Globus pallidus (tissue), 1 donor: Measurements from ENCODE around the gene GSTT2B.
"Not testable (repeated sequence)": the region's sequence is repeated elsewhere in the genome, so short reads cannot be mapped to it uniquely, and the experiment has no call there.

Experiments
- DNase-seq: peaks from one replicate; pipeline ENCODE4 v3.0.0-alpha.2; 2015; ENCODE audit warnings: low spot score

GSTT2B gene, protein sequence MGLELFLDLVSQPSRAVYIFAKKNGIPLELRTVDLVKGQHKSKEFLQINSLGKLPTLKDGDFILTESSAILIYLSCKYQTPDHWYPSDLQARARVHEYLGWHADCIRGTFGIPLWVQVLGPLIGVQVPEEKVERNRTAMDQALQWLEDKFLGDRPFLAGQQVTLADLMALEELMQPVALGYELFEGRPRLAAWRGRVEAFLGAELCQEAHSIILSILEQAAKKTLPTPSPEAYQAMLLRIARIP

GRCh38 chr22:23961084-23961771 is at the start of gene GSTT2B:
TSS of gene GSTT2B (minus strand) at chr22:23961195. CDS start at chr22:23961131, 64 bp downstream.
- DNase-seq, result not testable (repeated sequence)

- DNase-seq, result no peak
These were observed 49.0 kb upstream of the GSTT2B start for GRCh38 chr22:24010018-24010391.

DNA sequence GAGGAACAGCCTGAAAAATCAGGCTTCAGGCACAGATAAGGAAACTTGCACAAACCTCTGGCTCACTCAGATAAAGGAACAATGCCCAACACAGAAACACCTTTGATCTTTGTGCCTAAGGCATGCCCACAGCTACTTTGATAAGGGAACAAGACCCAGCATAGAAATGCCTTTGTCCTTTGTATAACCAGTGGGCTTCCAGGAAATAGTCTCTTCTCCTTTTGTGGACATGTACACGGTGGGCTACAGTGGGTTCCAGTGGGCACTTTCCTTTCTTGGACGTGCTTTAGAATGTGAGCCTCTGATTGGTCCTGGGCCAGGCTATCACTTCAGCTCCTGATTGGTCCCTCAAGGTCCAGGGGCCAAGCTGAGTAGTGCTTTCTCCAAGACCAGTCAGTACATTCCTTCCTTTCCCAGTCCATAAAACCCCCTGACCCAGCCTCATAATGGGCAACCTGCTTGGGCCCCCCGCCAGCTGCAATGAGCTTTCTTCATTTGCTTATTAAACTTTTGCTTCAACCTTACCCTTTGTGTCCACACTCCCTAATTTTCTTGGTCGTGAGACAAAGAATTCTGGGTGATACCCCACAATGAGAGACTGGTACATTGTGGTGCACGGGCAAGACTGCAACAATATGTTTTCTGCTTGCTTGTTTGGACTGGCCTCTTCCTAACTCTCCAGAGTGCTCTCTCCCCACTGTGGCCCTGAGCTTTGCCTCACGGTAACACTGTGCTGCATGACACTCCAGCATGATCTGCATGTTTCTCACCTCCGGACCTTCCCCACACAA is 48.4 kb upstream of the GSTT2B start:
- DNase-seq, result no peak

DNA sequence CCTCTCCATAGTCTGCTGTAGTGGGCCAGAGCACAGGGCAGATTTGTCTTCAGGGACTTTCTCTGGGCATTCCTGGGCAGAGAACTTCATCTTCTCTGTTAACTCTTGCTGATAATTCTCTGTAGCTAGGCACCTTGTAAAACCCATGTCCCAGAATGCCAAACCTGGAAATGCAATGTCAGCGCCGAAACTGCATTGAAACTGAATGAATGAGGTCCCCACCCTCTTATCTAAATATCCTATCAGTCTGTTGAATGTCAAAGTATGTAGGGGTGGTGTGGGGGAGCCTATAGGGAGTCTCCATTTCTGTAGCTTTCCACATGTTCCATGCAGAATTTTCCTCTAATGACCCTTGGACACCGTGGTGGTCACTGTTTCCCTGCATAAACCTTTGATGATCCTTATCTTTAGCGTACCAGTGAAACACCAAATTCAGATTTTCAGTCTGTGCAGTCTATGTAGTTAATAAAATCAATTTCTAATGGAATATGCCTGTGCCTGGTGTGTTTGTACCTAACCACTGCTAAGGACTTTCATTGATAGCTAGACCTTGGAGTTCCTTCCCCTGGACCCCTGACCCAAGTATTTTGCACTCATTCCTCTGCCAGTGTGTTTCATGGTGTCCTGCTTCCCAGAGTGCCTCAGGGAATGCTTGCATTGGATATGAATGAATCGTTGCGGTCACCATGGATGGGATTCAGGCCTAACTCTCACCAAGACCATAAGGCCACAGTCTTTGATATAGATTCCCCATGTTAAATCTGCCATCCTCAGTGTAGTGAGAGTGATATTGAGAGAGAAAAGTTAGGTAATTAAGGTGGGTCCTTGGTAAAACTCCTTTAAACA is 47.6 kb upstream of the GSTT2B start:
- no peak for DNase-seq

DNA sequence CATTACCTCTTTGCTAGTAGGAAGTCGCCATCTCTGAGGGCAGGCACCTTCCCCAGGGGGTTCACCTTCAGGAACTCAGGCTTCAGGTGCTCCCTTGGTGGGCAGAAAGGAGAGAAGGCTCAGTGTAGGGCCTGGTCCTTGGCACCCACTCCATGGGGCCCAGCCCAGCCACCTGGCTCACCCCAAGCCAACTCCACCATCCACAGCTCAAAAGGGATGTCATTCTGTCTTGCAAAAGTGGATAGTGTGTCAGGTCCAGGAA is 47.0 kb upstream of the GSTT2B start:
- no peak for DNase-seq

GRCh38 chr22:24007253-24008021 is 46.4 kb upstream of the GSTT2B start:
- no peak for DNase-seq

DNA sequence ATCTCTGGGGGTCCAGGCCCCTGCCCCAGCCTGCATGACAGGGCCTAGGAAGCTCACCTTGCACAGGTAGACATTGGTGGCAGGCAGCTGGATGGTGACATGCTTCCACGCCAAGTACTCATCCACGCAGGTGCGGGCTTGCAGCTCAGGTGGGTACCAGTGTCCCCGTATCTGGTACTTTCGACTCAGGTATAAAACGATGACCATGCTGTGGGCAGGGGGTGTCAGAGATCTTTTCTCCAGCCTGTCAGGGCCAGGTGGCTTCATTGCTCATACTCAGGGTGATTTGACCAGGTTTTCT is 45.9 kb upstream of the GSTT2B start:
- DNase-seq, result no peak

DNA sequence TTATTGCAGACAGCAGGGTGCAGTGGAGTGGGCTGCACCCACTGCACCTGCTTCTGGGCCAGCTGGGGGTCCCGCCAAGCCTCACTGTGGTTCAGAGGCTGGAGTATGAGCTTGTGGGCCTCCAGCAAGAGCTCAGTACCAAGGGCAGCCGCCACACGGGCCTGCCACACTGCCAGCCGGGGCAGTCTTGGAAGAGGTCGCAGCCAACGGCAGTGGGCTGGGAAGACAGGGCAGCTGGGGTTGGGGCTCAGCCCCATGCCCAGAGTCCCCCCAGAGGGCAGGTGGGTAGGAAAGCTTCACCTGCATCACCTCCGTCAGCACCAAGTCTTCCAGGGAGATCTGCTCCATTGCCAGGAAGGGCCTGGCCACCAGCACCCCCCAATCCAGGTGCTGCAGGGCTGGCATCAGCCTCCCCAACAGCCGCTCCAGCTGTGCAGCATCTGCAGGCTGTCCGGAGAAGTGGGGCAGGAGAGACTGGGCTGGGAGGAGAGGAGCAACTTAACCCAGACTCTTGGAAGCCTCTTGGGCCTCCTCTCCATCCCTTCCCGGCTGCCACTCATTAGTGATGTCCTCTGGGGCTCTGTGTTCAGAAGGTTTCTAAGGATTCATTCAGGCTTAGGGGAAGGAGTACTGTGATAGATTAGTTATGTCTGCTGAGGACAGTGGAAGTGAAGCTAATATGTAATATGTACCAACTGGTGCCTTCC is 45.4 kb upstream of the GSTT2B start:
- no peak for DNase-seq

DNA sequence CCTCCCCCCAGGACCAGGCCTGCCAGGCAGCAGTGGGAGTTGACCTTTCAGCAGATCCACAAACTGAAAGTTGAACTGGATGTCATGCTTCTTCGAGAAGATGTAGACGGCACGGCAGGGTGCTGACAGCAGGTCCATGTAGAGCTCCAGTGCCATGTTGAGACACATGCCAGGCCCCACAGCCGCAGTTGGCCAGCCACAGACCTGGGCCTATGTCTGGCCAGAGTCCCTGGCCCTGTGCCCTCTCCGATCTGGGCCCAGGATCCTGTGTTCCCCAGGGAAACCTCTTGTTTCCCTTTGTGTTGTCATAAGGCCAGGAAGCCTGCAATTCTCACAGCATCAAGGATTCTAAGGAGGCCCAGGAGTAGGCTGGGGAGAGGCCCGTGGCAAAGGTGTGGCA is 44.2 kb upstream of the GSTT2B start, which contains the start of gene GSTT4:
Gene GSTT4, minus strand, starts transcription at position 253 of the 400 bp plus-strand sequence. Its CDS starts 97 bp downstream, at position 156.
- DNase-seq, result no peak

DNA sequence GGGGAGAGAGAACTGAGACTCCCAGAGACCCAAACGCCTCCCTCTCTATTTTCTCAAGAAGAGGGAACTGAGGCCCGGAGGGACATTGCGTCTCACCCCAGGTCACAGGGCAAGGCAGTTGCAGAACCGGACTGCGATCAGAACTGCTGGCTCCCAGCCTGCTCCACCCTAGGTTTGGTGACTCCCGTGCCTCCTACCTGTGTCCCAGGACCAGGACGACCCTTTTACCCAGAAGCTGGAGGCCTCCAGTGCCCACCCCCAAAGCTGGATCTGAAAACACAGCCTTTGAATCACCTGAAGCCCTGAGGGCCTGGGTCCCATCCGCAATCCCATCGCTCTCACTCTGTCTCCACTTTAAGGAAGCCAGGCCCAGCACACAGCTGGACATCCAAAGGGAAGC is 42.9 kb upstream of the GSTT2B start:
- DNase-seq, result no peak

DNA sequence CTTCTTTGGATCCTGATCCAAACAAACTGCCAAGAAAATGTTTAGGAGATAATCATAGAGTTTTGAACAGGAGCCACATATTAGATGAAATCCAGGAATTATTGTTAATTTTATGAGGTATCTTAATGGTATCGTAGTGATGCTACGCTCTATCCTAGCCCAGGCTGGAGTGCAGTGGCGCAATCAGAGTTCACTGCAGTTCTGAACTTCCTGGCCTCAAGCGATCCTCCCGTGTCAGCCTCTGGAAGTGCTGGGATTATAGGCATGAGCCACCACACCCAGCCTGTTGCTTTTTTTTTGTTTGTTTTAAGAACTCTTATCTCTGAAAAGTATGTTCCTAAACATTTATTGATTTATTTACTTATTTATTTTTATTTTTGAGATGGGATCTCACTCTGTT is 41.9 kb upstream of the GSTT2B start:
- DNase-seq, result no peak

DNA sequence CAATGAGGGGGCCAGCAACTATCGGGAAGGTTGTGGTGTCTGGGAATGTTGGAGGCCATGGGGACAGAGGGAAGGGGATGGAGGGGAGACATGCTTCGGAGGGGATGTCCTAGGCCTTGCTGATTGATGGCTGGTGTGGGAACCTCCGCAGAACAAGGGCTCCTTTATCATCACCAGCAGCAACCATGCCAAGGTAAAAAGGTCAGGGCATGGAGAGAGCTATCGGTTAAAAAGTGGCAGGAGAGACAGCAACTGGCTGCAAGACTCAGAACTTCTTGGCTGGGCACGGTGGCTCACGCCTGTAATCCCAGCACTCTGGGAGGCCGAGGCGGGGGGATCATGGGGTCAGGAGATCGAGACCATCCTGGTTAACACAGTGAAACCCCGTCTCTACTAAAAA is 41.3 kb upstream of the GSTT2B start:
- no peak for DNase-seq

DNA sequence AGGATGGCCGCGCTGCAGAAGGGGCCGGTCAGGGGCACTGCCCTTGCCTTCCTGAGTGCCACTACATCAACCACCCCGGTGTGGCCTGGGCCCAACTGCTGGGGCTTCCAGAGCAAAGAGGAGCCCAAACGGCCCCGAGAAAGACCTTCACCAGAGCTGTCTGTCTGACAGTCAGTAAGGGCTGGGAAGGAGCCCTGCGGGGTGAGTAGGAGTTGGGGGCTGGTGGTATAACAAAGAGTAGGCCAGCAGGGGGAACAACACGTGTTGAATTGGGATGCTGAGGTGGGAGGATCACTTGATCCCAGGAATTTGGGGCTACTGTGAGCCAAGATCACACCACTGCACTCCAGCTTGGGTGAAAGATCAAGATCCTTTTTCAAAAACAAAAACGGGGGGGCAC is 40.3 kb upstream of the GSTT2B start:
- DNase-seq, result no peak

DNA sequence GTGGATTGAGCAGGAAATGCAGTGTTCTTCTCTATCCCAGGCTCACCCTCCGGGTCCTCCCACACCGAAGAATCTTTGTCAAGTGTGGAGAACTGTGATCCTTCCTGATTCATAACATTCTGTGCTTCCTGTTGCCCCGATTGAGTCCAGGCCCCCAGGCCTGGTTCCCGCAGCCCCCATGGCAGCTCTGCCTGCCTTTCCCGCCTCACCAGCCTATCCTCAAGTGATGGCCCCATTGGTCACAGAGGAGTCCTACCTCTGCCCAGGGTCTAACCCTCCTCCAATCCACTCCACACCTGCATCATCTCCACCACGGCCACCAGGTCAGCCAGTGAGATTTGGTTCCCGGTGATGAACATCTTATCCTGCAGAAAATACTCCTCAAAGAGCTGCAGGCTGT is 38.8 kb upstream of the GSTT2B start:
- DNase-seq, result not testable (repeated sequence)

GRCh38 chr22:23997092-23997491 is 36.1 kb upstream of the GSTT2B start:
- no peak for DNase-seq

- not testable (repeated sequence) for DNase-seq
These were observed 32.7 kb upstream of the GSTT2B start for GRCh38 chr22:23993581-23994177.

DNA sequence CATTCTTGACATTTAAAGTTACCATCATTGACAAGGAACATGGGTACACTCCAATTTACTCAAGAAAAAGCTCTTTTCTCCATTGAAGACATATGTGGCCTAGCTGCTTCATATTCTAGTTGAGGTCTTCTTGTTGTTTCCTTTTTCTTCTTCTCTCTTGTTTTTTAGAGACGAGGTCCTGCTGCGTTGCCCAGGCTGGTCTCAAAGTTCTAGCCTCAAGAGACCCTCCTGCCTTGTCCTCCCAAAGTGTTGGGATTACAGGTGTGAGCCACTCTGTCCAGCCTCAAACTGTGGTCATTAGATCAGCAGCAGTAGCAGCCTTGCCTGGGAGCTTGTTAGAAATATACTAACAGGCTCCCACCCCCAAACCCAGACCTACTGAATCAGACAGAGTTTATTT is 32.1 kb upstream of the GSTT2B start:
- DNase-seq, result not testable (repeated sequence)

DNA sequence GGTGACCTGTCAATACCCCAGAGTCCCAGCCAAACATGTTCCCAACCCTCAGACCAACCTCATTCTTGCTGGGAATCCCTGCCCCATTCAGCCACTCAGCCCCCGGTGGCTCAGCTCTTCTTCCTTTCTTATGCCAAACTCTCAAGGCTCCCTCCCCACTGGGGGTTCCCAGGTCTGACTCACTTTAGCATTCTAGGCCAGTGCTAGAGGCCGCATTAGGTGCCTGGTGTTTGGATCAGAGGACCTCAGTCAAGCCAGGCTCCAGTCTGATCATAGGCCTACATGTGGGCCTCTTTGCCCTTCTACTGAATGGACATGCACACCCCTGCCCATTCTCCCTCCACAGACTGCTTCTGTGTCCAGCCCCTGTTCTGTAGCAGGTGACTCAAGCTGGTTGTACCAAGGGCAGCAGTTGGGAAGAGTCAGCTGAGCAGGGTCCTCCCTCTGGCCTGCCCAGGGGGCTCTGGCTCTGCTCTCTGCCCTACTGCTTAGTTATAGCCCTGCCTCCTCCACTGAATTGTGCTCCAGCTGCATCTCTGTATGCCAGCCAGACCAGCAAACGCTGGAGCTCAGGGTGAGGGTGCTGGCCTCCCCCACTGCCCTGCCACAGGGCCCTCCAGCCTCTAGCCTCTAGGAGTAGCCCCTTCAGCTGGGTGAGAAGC is 28.7 kb upstream of the GSTT2B start:
- DNase-seq, result not testable (repeated sequence)

- not testable (repeated sequence) for DNase-seq
These were observed 25.7 kb upstream of the GSTT2B start for GRCh38 chr22:23986538-23987178.

DNA sequence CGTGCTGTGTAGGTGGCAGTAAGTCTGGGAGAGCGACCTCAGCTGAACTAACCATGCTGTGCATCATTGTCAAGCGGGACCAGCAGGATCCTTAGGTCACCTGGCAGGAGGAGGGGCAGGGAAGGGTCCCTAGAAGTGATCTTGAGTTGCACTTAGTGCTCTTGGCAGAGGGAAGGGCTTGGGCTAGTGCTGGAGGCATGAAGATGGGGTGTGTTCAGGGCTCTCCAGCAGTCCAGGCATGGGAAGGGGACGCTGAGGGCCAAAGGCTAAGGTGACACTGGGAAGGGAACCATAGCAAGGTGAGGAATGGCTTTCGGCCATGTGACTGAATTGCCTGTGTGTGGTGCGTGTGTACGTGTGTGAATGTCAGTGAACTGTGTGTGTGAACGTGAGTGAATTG is 25.1 kb upstream of the GSTT2B start:
- not testable (repeated sequence) for DNase-seq
